Measurements from ENCODE around the gene PCDHGB5.
A peak's percentile ranks its signal among the peaks of the same experiment; 100 is the strongest.

- TF ChIP-seq CTCF (IDR thresholded peaks at IDR 0.05; ENCODE audit: low read depth, low read length) (peak; percentile 67), POLR2A (IDR thresholded peaks at IDR 0.05; ENCODE audit: extremely low read depth, insufficient read length) (no peak)
Measured at GRCh38 chr5:141430332-141431113, 32.8 kb downstream of the PCDHGB5 start, which contains the start of gene PCDHGA12.

Measured in NB4 (cell line).